Naive thymus-derived CD8-positive, alpha-beta T cell (primary cell): Measurements from ENCODE around the gene SLC2A1. TPM values are rescaled to one million over a fixed set of nuclear protein-coding genes. Genes with fewer than 3 reads are reported as not detected.

Experiments
- polyA plus RNA-seq, 3 donors: library from polyadenylated mRNA; unstranded; fragments of 300-500 nt; fragmentation: Illumina TruSeq; gene quantifications; one replicate each; pipeline ENCODE4 v1.2.3, GENCODE V29; 2021
- total RNA-seq, 8 experiments: library from RNA in 2 of 8; stranded (reverse) in 2 of 8; gene quantifications; one replicate each; pipeline ENCODE4 v1.2.3 and lab custom pipeline; 2021 to 2026

Gene SLC2A1
- total and polyA plus RNA-seq, 5 experiments from 2014 or later = 17.7 to 57.3 (median 22.8) TPM

Other genes with a start within 250 kb of the SLC2A1 start
- not detected for gene CLDN19, start 218.6 kb downstream of the SLC2A1 start, total RNA-seq
- gene CLDN19, start 218.6 kb downstream of the SLC2A1 start, polyA plus RNA-seq = not detected
- gene P3H1, start 191.8 kb downstream of the SLC2A1 start, total RNA-seq = 10 to 100 TPM; 48.4 to 55.2 TPM
- gene P3H1, start 191.8 kb downstream of the SLC2A1 start, polyA plus RNA-seq = 10 to 100 TPM in 1 of 3 donors, 1 to 10 TPM in 2; 4.3 to 11.1 (median 6.9) TPM
- gene C1orf50, start 191.6 kb downstream of the SLC2A1 start, total RNA-seq = 10 to 100 TPM; 22.4 to 25.1 TPM
- 1 to 10 TPM; 2.6 to 3.2 (median 3.1) TPM for gene C1orf50, start 191.6 kb downstream of the SLC2A1 start, polyA plus RNA-seq
- gene TMEM269, start 173.9 kb downstream of the SLC2A1 start, total RNA-seq = 1 to 10 TPM in 1 of 2 experiments, under 1 TPM in 1; 0.49 to 1.0 TPM
- gene TMEM269, start 173.9 kb downstream of the SLC2A1 start, polyA plus RNA-seq = under 1 TPM in 1 of 3 donors, not detected in 2; 0.06 TPM
- gene ERMAP, start 141.7 kb downstream of the SLC2A1 start, total RNA-seq = 1 to 10 TPM; 7.4 to 9.4 TPM
- 1 to 10 TPM; 1.1 to 2.9 (median 2.7) TPM for gene ERMAP, start 141.7 kb downstream of the SLC2A1 start, polyA plus RNA-seq
- gene SVBP, start 141.5 kb downstream of the SLC2A1 start, total RNA-seq = 10 to 100 TPM; 20.5 to 22.6 TPM
- gene SVBP, start 141.5 kb downstream of the SLC2A1 start, polyA plus RNA-seq = 10 to 100 TPM; 36.2 to 54.6 (median 46.0) TPM
- 10 to 100 TPM; 11.6 to 12.5 TPM for gene ZNF691, start 112.3 kb downstream of the SLC2A1 start, total RNA-seq
- 1 to 10 TPM; 8.5 to 9.7 (median 8.8) TPM for gene ZNF691, start 112.3 kb downstream of the SLC2A1 start, polyA plus RNA-seq
- 10 to 100 TPM; 27.3 to 30.4 TPM for gene EBNA1BP2, start 213.4 kb upstream of the SLC2A1 start, total RNA-seq
- 10 to 100 TPM; 50.9 to 57.4 (median 54.9) TPM for gene EBNA1BP2, start 213.4 kb upstream of the SLC2A1 start, polyA plus RNA-seq
- gene CFAP57, start 213.5 kb upstream of the SLC2A1 start, total RNA-seq = not detected
- under 1 TPM in 1 of 3 donors, not detected in 2; 0.04 TPM for gene CFAP57, start 213.5 kb upstream of the SLC2A1 start, polyA plus RNA-seq